ENCODE data around the gene IVL.

IVL gene

GRCh38 chr1:152907686-152908601 lies at the start of gene IVL:
IVL (plus strand) TSS chr1:152908546; CDS start chr1:152909798, 1,252 bp downstream.
- DNase-seq, result no peak

- DNase-seq, result no peak
These were observed 48.6 kb upstream of the IVL start, which contains the start of gene LCE7A for GRCh38 chr1:152859696-152860095. LCE7A (plus strand) TSS chr1:152859996; CDS start chr1:152860698, 702 bp downstream.

- no peak for DNase-seq
These were observed 48.2 kb upstream of the IVL start for GRCh38 chr1:152860129-152860528.

- no peak for DNase-seq
These were observed 47.0 kb upstream of the IVL start for GRCh38 chr1:152861374-152861773.

GRCh38 chr1:152864443-152864842 lies 43.9 kb upstream of the IVL start:
- DNase-seq, result no peak

- DNase-seq, result no peak
These were observed 42.0 kb upstream of the IVL start for GRCh38 chr1:152866321-152866720.

- peak; percentile 28 for DNase-seq
These were observed 38.4 kb upstream of the IVL start for GRCh38 chr1:152869808-152870419.

- no peak for DNase-seq
These were observed 37.3 kb upstream of the IVL start for GRCh38 chr1:152870831-152871730.

GRCh38 chr1:152871731-152872126 lies 36.6 kb upstream of the IVL start:
- DNase-seq, result no peak

GRCh38 chr1:152873495-152873894 lies 34.9 kb upstream of the IVL start:
- no peak for DNase-seq

- DNase-seq, result no peak
These were observed 31.5 kb upstream of the IVL start for GRCh38 chr1:152876827-152877226.

- DNase-seq, result no peak
These were observed 30.3 kb upstream of the IVL start, which contains the start of gene SMCP for GRCh38 chr1:152878042-152878441. SMCP (plus strand) TSS chr1:152878322; CDS start chr1:152884423, 6,101 bp downstream.

- DNase-seq, result no peak
These were observed 28.7 kb upstream of the IVL start for GRCh38 chr1:152879559-152880198.

- DNase-seq, result no peak
These were observed 28.0 kb upstream of the IVL start for GRCh38 chr1:152880316-152880715.

GRCh38 chr1:152880907-152881306 lies 27.4 kb upstream of the IVL start:
- no peak for DNase-seq

- no peak for DNase-seq
These were observed 24.3 kb upstream of the IVL start for GRCh38 chr1:152884085-152884484.

- no peak for DNase-seq
These were observed 23.8 kb upstream of the IVL start for GRCh38 chr1:152884506-152884905.

GRCh38 chr1:152884966-152885624 lies 23.3 kb upstream of the IVL start:
- DNase-seq, result no peak

GRCh38 chr1:152886085-152886484 lies 22.3 kb upstream of the IVL start:
- no peak for DNase-seq

- DNase-seq, result no peak
These were observed 21.5 kb upstream of the IVL start for GRCh38 chr1:152886758-152887409.

GRCh38 chr1:152888126-152888525 lies 20.2 kb upstream of the IVL start:
- no peak for DNase-seq

Data from NCI-H774 (cell line).